Measurements from ENCODE around the gene SIRT1. TPM values are rescaled to one million over a fixed set of nuclear protein-coding genes. Genes with fewer than 3 reads are reported as not detected.
A peak's percentile ranks its signal among the peaks of the same experiment; 100 is the strongest.
"Not testable (repeated sequence)": the region's sequence is repeated elsewhere in the genome, so short reads cannot be mapped to it uniquely, and the experiment has no call there.

SIRT1 gene
- total RNA-seq, 2 experiments from 2014 or later = 18.7 to 18.8 TPM

- H3K27me3 Mint-ChIP-seq (ENCODE audit: low read depth) = no peaks in the 10 kb centered on the region
- no peak overlapping the region for H3K4me3 Mint-ChIP-seq
- intact Hi-C loops (cut with micrococcal nuclease) = no loop called here
- H3K4me1 Mint-ChIP-seq (ENCODE audit: low read depth) = no peaks in the 10 kb centered on the region
- DNase-seq = no peak
- peak overlapping the region; percentile 26 for H3K27ac Mint-ChIP-seq
- peaks cover 8% of the 10 kb centered on the region for H3K36me3 Mint-ChIP-seq (ENCODE audit: low read depth)
- no peaks in the 10 kb centered on the region for H3K9me3 Mint-ChIP-seq
- CTCF ChIA-PET = interaction anchor here (0.7 kb wide), 2 partner anchors 72 to 260 kb away, joined by 3 read pairs; no protein-coding TSS in a partner anchor
Observed at GRCh38 chr10:67926951-67927350, 42.5 kb downstream of the SIRT1 start.

- Mint-ChIP-seq H3K4me3 (no peak overlapping the region), H3K27me3 (ENCODE audit: low read depth) (no peaks in the 10 kb centered on the region), H3K36me3 (ENCODE audit: low read depth) (peaks cover 6% of the 10 kb centered on the region), H3K27ac (no peak overlapping the region), H3K4me1 (ENCODE audit: low read depth) (no peaks in the 10 kb centered on the region), H3K9me3 (no peaks in the 10 kb centered on the region)
- intact Hi-C loops (cut with micrococcal nuclease) = no loop called here
- no peak for DNase-seq
- CTCF ChIA-PET = interaction anchor here (1.0 kb wide), 1 partner anchor 10 kb away, joined by 3 read pairs; no protein-coding TSS in a partner anchor
Observed at GRCh38 chr10:67933199-67933598, 48.7 kb downstream of the SIRT1 start.

DNA sequence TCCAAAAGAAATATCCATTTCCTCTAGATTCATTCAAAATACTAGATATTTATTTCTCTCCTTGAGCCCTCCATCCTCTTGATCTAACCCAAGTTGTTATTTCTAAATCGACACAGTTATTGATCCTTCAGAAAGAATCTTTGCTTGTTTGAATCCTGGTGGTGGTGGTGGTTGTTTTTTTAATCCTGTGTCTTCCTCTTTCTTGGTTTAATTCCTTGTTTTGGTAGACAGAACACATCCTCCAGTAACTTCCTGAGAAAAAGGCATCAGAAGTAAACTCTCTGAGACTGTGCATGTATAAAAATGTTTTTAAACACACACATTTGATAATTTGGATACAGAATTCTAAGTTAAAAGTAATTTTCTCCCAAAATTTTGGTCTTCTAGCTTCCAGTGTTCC lies 49.9 kb downstream of the SIRT1 start:
- no peak overlapping the region for H3K27ac Mint-ChIP-seq
- H3K9me3 Mint-ChIP-seq = no peaks in the 10 kb centered on the region
- no peak overlapping the region for H3K4me3 Mint-ChIP-seq
- H3K36me3 Mint-ChIP-seq (ENCODE audit: low read depth) = peaks cover 6% of the 10 kb centered on the region
- no peaks in the 10 kb centered on the region for H3K27me3 Mint-ChIP-seq (ENCODE audit: low read depth)
- intact Hi-C loops (cut with micrococcal nuclease) = no loop called here
- DNase-seq = no peak
- no peaks in the 10 kb centered on the region for H3K4me1 Mint-ChIP-seq (ENCODE audit: low read depth)
- CTCF ChIA-PET = no interaction called here

GRCh38 chr10:67935223-67935622 lies 50.8 kb downstream of the SIRT1 start:
- Mint-ChIP-seq H3K4me1 (ENCODE audit: low read depth) (no peaks in the 10 kb centered on the region), H3K27me3 (ENCODE audit: low read depth) (no peaks in the 10 kb centered on the region), H3K4me3 (no peak overlapping the region), H3K27ac (no peak overlapping the region), H3K36me3 (ENCODE audit: low read depth) (peaks cover 6% of the 10 kb centered on the region), H3K9me3 (no peaks in the 10 kb centered on the region)
- intact Hi-C loops (cut with micrococcal nuclease) = no loop called here
- DNase-seq = no peak
- CTCF ChIA-PET = interaction anchor here (1.3 kb wide), 1 partner anchor 15 kb away, joined by 5 read pairs; no protein-coding TSS in a partner anchor

GRCh38 chr10:67936416-67936815 lies 52.0 kb downstream of the SIRT1 start:
- Mint-ChIP-seq H3K4me3 (no peak overlapping the region), H3K9me3 (no peaks in the 10 kb centered on the region), H3K36me3 (ENCODE audit: low read depth) (peaks cover 6% of the 10 kb centered on the region), H3K27me3 (ENCODE audit: low read depth) (no peaks in the 10 kb centered on the region), H3K4me1 (ENCODE audit: low read depth) (no peaks in the 10 kb centered on the region), H3K27ac (no peak overlapping the region)
- CTCF ChIA-PET = no interaction called here
- no peak for DNase-seq
- intact Hi-C loops (cut with micrococcal nuclease) = no loop called here

DNA sequence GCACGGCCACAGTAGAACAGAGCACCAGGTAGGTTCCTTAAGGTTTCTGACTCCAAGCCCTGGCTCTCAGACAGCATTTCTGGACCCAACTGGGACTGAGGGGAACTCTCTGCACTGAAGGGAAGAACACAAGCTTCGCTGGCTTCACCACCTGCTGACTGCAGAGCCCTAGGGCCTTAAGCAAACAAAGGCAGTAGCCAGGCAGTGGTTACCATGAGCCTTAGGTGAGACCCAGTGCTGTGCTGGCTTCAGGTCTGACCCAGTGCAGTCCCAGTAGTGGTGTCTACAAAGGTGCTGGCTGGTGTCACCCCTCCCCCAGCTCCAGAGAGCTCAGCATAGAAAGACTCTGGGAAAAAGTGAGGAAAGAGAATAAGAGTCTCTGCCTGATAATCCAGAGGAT lies 59.5 kb downstream of the SIRT1 start:
- Mint-ChIP-seq H3K9me3 (peaks cover 4% of the 10 kb centered on the region), H3K27me3 (ENCODE audit: low read depth) (no peaks in the 10 kb centered on the region), H3K27ac (no peak overlapping the region), H3K36me3 (ENCODE audit: low read depth) (peaks cover 24% of the 10 kb centered on the region), H3K4me1 (ENCODE audit: low read depth) (no peaks in the 10 kb centered on the region), H3K4me3 (no peak overlapping the region)
- intact Hi-C loops (cut with micrococcal nuclease) = no loop called here
- no peak for DNase-seq
- CTCF ChIA-PET = interaction anchor here (0.6 to 1.7 kb wide), 3 partner anchors 163 to 358 kb away, joined by 3 read pairs; no protein-coding TSS in a partner anchor

- Mint-ChIP-seq H3K27me3 (ENCODE audit: low read depth) (no peaks in the 10 kb centered on the region), H3K36me3 (ENCODE audit: low read depth) (peaks cover 18% of the 10 kb centered on the region), H3K4me1 (ENCODE audit: low read depth) (no peaks in the 10 kb centered on the region), H3K9me3 (no peaks in the 10 kb centered on the region), H3K27ac (no peak overlapping the region), H3K4me3 (no peak overlapping the region)
- CTCF ChIA-PET = no interaction called here
- no peak for DNase-seq
- intact Hi-C loops (cut with micrococcal nuclease) = no loop called here
Observed at GRCh38 chr10:67955614-67956013, 71.2 kb downstream of the SIRT1 start.

DNA sequence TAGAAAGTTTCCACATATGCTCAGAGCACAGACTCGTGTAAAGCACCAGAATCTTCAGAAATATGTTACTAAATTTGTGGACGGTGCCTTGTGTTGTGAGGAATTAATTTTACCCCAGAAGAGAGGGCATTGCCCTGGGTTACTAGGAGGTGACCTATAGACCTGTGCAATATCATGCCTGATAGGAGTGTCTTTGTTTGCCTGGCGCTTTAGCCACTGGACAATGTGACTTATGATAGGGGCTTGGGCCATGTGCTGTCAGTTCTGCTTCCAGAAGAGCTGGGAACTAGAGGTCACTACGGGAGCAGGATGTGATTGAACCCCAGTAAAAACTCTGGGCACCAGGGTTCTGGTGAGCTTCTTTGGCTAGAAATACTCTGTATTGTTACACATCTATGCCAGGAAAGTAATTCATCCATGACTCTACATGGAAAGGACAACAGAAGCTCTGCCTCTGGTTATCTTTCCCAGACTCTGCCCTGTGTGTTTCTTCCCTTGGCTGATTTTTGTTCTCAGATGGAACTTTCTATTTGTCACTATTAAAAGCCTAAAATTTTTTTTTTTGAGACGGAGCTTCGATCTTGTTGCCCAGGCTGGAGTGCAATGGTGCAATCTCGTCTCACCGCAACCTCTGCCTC lies 75.5 kb downstream of the SIRT1 start:
- no peak for DNase-seq
- no peak overlapping the region for H3K4me3 Mint-ChIP-seq
- H3K4me1 Mint-ChIP-seq (ENCODE audit: low read depth) = peaks cover 3% of the 10 kb centered on the region
- H3K9me3 Mint-ChIP-seq = no peaks in the 10 kb centered on the region
- H3K27me3 Mint-ChIP-seq (ENCODE audit: low read depth) = no peaks in the 10 kb centered on the region
- CTCF ChIA-PET = no interaction called here
- no peak overlapping the region for H3K27ac Mint-ChIP-seq
- intact Hi-C loops (cut with micrococcal nuclease) = no loop called here
- peaks cover 15% of the 10 kb centered on the region for H3K36me3 Mint-ChIP-seq (ENCODE audit: low read depth)

GRCh38 chr10:67965456-67965855 lies 81.0 kb downstream of the SIRT1 start:
- H3K27ac Mint-ChIP-seq = no peak overlapping the region
- intact Hi-C loops (cut with micrococcal nuclease) = no loop called here
- H3K36me3 Mint-ChIP-seq (ENCODE audit: low read depth) = peaks cover 34% of the 10 kb centered on the region
- CTCF ChIA-PET = no interaction called here
- H3K4me1 Mint-ChIP-seq (ENCODE audit: low read depth) = peaks cover 3% of the 10 kb centered on the region
- DNase-seq = no peak
- no peak overlapping the region for H3K4me3 Mint-ChIP-seq
- no peaks in the 10 kb centered on the region for H3K27me3 Mint-ChIP-seq (ENCODE audit: low read depth)
- H3K9me3 Mint-ChIP-seq = no peaks in the 10 kb centered on the region

DNA sequence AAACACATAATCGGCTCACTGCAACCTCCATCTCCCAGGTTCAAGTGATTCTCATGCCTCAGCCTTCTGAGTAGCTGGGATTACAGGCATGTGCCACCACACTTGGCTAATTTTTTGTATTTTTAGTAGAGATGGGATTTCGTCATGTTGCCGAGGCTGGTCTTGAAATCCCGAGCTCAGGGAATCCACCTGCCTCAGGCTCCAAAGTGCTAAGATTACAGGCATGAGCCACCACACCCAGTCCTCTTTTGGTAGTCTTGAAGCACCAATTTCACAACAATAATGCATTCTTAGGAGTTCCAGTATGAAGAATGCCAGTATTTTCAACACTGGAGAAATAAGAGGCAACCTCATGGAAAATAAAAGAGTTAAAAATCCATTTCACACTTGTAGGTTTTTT lies 81.6 kb downstream of the SIRT1 start:
- H3K4me3 Mint-ChIP-seq; CTCF ChIA-PET; intact Hi-C loops (cut with micrococcal nuclease); H3K4me1 Mint-ChIP-seq (ENCODE audit: low read depth); DNase-seq; H3K27me3 Mint-ChIP-seq (ENCODE audit: low read depth); H3K9me3 Mint-ChIP-seq; H3K27ac Mint-ChIP-seq: not testable (repeated sequence)
- peaks cover 38% of the 10 kb centered on the region for H3K36me3 Mint-ChIP-seq (ENCODE audit: low read depth)

Other genes starting within 250 kb of the SIRT1 start
- gene CTNNA3, start 188.5 kb upstream of the SIRT1 start, total RNA-seq = not detected
- 10 to 100 TPM; 13.2 to 13.9 TPM for gene DNAJC12, start 46.5 kb upstream of the SIRT1 start, total RNA-seq
- 10 to 100 TPM; 42.2 to 45.0 TPM for gene HERC4, start 190.6 kb downstream of the SIRT1 start, total RNA-seq
- gene MYPN, start 224.8 kb downstream of the SIRT1 start, total RNA-seq = not detected